ENCODE data around the gene TEX35.

The TEX35 gene

GRCh38 chr1:178521241-178521640, 8.3 kb downstream of the TEX35 start:
- FAIRE-seq, result no peak

- FAIRE-seq, result no peak
Measured at GRCh38 chr1:178527117-178527516, 14.2 kb downstream of the TEX35 start.

- FAIRE-seq, result no peak
Measured at GRCh38 chr1:178528228-178528952, 15.5 kb downstream of the TEX35 start.

GRCh38 chr1:178528953-178529335, 16.0 kb downstream of the TEX35 start:
- FAIRE-seq, result no peak

GRCh38 chr1:178529364-178530036, 16.6 kb downstream of the TEX35 start:
- no peak for FAIRE-seq

GRCh38 chr1:178530037-178530402, 17.1 kb downstream of the TEX35 start:
- no peak for FAIRE-seq

GRCh38 chr1:178530502-178530901, 17.6 kb downstream of the TEX35 start:
- no peak for FAIRE-seq

- no peak for FAIRE-seq
Measured at GRCh38 chr1:178531887-178532286, 19.0 kb downstream of the TEX35 start.

GRCh38 chr1:178532392-178532791, 19.5 kb downstream of the TEX35 start:
- no peak for FAIRE-seq

- FAIRE-seq, result no peak
Measured at GRCh38 chr1:178533121-178533946, 20.4 kb downstream of the TEX35 start.

GRCh38 chr1:178534137-178534868, 21.4 kb downstream of the TEX35 start:
- no peak for FAIRE-seq

- FAIRE-seq, result no peak
Measured at GRCh38 chr1:178536329-178536728, 23.4 kb downstream of the TEX35 start.

- no peak for FAIRE-seq
Measured at GRCh38 chr1:178536844-178537371, 24.0 kb downstream of the TEX35 start.

- no peak for FAIRE-seq
Measured at GRCh38 chr1:178537382-178538090, 24.6 kb downstream of the TEX35 start.

GRCh38 chr1:178538192-178538916, 25.4 kb downstream of the TEX35 start:
- FAIRE-seq, result no peak

- no peak for FAIRE-seq
Measured at GRCh38 chr1:178539291-178539690, 26.4 kb downstream of the TEX35 start.

- no peak for FAIRE-seq
Measured at GRCh38 chr1:178540204-178540603, 27.3 kb downstream of the TEX35 start.

- FAIRE-seq, result no peak
Measured at GRCh38 chr1:178540646-178541045, 27.7 kb downstream of the TEX35 start.

- no peak for FAIRE-seq
Measured at GRCh38 chr1:178541379-178541778, 28.5 kb downstream of the TEX35 start.

GRCh38 chr1:178541829-178542553, 29.1 kb downstream of the TEX35 start:
- FAIRE-seq, result no peak

Data from islet of Langerhans (tissue), 1 donor.